SK-N-SH (cell line): Measurements from ENCODE around the gene ZNF22. TPM values are rescaled to one million over a fixed set of nuclear protein-coding genes. Genes with fewer than 3 reads are reported as not detected.

Source experiments
- CTCF ChIA-PET: fragments of 300-600, 350-600 bp; formaldehyde crosslinking; extraction: SDS; loops from one replicate; lab custom pipeline; 2021; lab: Yijun Ruan, JAX
- POLR2A ChIA-PET: fragments of 350-600 bp; sonication (Branson Sonifier 250); formaldehyde crosslinking; extraction: SDS; loops from one replicate; lab custom pipeline; 2020; ENCODE audit warnings: antibody characterized with exemption, inconsistent platforms; lab: Yijun Ruan, JAX
- DNase-seq: peaks from one replicate; pipeline ENCODE4 v3.0.0; 2012
- H2AFZ ChIP-seq: fragments of 200-600 bp; sonication (generic); 2 replicates; pipeline ENCODE4 v1.8.1; 2016; ENCODE audit warnings: antibody characterized with exemption, mild to moderate bottlenecking, low read depth
- H3F3A ChIP-seq: fragments of 200-600 bp; sonication (generic); replicated peaks from 2 replicates; pipeline ENCODE3; 2016; ENCODE audit warnings: antibody characterized with exemption, mild to moderate bottlenecking; ENCODE audit not compliant: insufficient read depth
- H3K27ac ChIP-seq, 2 experiments: fragments of 200-500 bp in 1 of 2; fragments of 200-600 bp in 1 of 2; sonication (Bioruptor generic) in 1 of 2; sonication (generic), shearing (Covaris generic) in 1 of 2; 2 replicates each; pipeline versions ENCODE4 v1.5.1 to v1.6.1; 2014 to 2016; ENCODE audit warnings: low read depth in 2 of 2, inconsistent platforms in 1 of 2, low read length in 1 of 2, mild to moderate bottlenecking in 1 of 2, mixed read lengths in 1 of 2
- H3K27me3 ChIP-seq: fragments of 200-600 bp; sonication (generic), shearing (Covaris generic); 2 replicates; pipeline ENCODE4 v1.6.1; 2016; ENCODE audit warnings: mixed run types; ENCODE audit not compliant: insufficient read depth
- H3K36me3 ChIP-seq, 2 experiments: fragments of 200-500 bp in 1 of 2; fragments of 200-600 bp in 1 of 2; sonication (Bioruptor generic) in 1 of 2; sonication (generic) in 1 of 2; replicated peaks in 1 of 2; 2 replicates each; pipeline versions ENCODE3 to v1.5.1; 2014 to 2016; ENCODE audit warnings: low read length in 1 of 2, mild to moderate bottlenecking in 1 of 2; ENCODE audit not compliant: insufficient read depth in 2 of 2, control insufficient read depth in 1 of 2
- H3K4me1 ChIP-seq, 2 experiments: fragments of 200-500 bp in 1 of 2; fragments of 200-600 bp in 1 of 2; sonication (Bioruptor generic) in 1 of 2; sonication (generic), shearing (Covaris generic) in 1 of 2; 2 replicates each; pipeline versions ENCODE4 v1.5.1 to v1.6.1; 2014 to 2016; ENCODE audit warnings: low read depth in 1 of 2, low read length in 1 of 2, mixed run types in 1 of 2; ENCODE audit not compliant: insufficient read depth in 2 of 2, control insufficient read depth in 1 of 2
- H3K4me2 ChIP-seq: fragments of 200-600 bp; sonication (generic), shearing (Covaris generic); 2 replicates; pipeline ENCODE4 v1.6.1; 2017; ENCODE audit warnings: mixed run types
- H3K4me3 ChIP-seq, 2 experiments: fragments of 200-500 bp in 1 of 2; fragments of 200-600 bp in 1 of 2; sonication (Bioruptor generic) in 1 of 2; sonication (generic), shearing (Covaris generic) in 1 of 2; 2 replicates each; pipeline versions ENCODE4 v1.5.1 to v1.8.1; 2014 to 2016; ENCODE audit warnings: low read depth in 2 of 2, inconsistent platforms in 1 of 2, low read length in 1 of 2, mild to moderate bottlenecking in 1 of 2, mixed read lengths in 1 of 2, moderate library complexity in 1 of 2
- H3K79me2 ChIP-seq: fragments of 200-600 bp; sonication (generic); 2 replicates; pipeline ENCODE4 v1.8.1; 2017; ENCODE audit warnings: mild to moderate bottlenecking; ENCODE audit not compliant: insufficient read depth
- H3K9ac ChIP-seq: fragments of 200-600 bp; sonication (generic); 2 replicates; pipeline ENCODE4 v1.6.1; 2017; ENCODE audit warnings: mixed run types
- H3K9me2 ChIP-seq: fragments of 200-600 bp; sonication (generic); 2 replicates; pipeline ENCODE4 v1.6.1; 2017; ENCODE audit warnings: mixed run types
- H3K9me3 ChIP-seq: fragments of 200-600 bp; sonication (generic); 2 replicates; pipeline ENCODE4 v1.6.1; 2017; ENCODE audit warnings: mixed run types, mild to moderate bottlenecking, moderate library complexity
- H4K20me1 ChIP-seq: fragments of 200-600 bp; sonication (generic); 2 replicates; pipeline ENCODE4 v1.6.1; 2017; ENCODE audit warnings: mild to moderate bottlenecking, mixed run types; ENCODE audit not compliant: insufficient read depth
- CHD2 ChIP-seq: fragments of 150-350 bp; IDR thresholded peaks from 2 replicates; pipeline ENCODE4 v1.6.1; 2018; ENCODE audit warnings: low read length; ENCODE audit not compliant: partially characterized antibody
- CTCF ChIP-seq: fragments of 200-600 bp; sonication (generic); IDR thresholded peaks from 2 replicates; pipeline ENCODE4 v1.6.1; 2017; ENCODE audit warnings: antibody characterized with exemption, mild to moderate bottlenecking, moderate library complexity
- EP300 ChIP-seq, 2 experiments: IDR thresholded peaks; 2 replicates each; pipeline versions ENCODE4 v1.4.0 to v1.6.1; 2012; ENCODE audit warnings: borderline replicate concordance in 1 of 2, low read depth in 1 of 2, low read length in 1 of 2
- GABPA ChIP-seq: IDR thresholded peaks from 2 replicates; pipeline ENCODE4 v1.4.0; 2012; ENCODE audit warnings: low read depth, mild to moderate bottlenecking
- GATA2 ChIP-seq: sonication (generic); formaldehyde crosslinking; IDR thresholded peaks from 2 replicates; pipeline ENCODE4 v1.5.0; 2020; ENCODE audit warnings: mild to moderate bottlenecking, missing genetic modification reagents
- JUND ChIP-seq: IDR thresholded peaks from 2 replicates; pipeline ENCODE4 v1.4.0; 2012
- PBX3 ChIP-seq: IDR thresholded peaks from 2 replicates; pipeline ENCODE4; 2012
- POLR2AphosphoS5 ChIP-seq: IDR thresholded peaks from 2 replicates; pipeline ENCODE4 v1.6.1; 2012; ENCODE audit warnings: low read depth, low read length
- RAD21 ChIP-seq: IDR thresholded peaks from 2 replicates; pipeline ENCODE4 v1.6.1; 2012; ENCODE audit warnings: mild to moderate bottlenecking, low read length
- RCOR1 ChIP-seq: fragments of 150-350 bp; IDR thresholded peaks from 2 replicates; pipeline ENCODE4 v1.6.1; 2017; ENCODE audit warnings: antibody characterized with exemption, low read length
- RFX5 ChIP-seq: IDR thresholded peaks from 2 replicates; pipeline ENCODE4 v1.6.1; 2012; ENCODE audit warnings: mild to moderate bottlenecking, improper control_type of control experiment, low read length
- SMC3 ChIP-seq: IDR thresholded peaks from 2 replicates; pipeline ENCODE4 v1.6.1; 2012; ENCODE audit warnings: low read depth, low read length, improper control_type of control experiment
- TAF1 ChIP-seq: IDR thresholded peaks from 2 replicates; pipeline ENCODE4 v1.6.1; 2012; ENCODE audit warnings: low read depth, mild to moderate bottlenecking, low read length, moderate library complexity, borderline replicate concordance
- TCF12 ChIP-seq: IDR thresholded peaks from 2 replicates; pipeline ENCODE4 v1.4.0; 2012
- TEAD4 ChIP-seq: IDR thresholded peaks from 2 replicates; pipeline ENCODE4 v1.4.0; 2012; ENCODE audit warnings: mild to moderate bottlenecking, borderline replicate concordance; ENCODE audit not compliant: insufficient read depth
- WGBS: methylation state at CpG from one replicate; pipeline ENCODE4 v1.1.6; 2017; ENCODE audit warnings: low lambda C conversion rate; 5-methylcytosine and 5-hydroxymethylcytosine counted together
- polyA plus RNA-seq, 3 experiments: library from polyadenylated mRNA; depleted of rRNA; stranded (reverse); fragments of >200 nt; gene quantifications; 2 replicates each; pipeline ENCODE4 v1.2.3, GENCODE V29; 2012
- TF ChIP-seq, protein P1 (sequence below): IDR thresholded peaks from 2 replicates; pipeline ENCODE4 v1.4.0; 2012; ENCODE audit warnings: low read depth, borderline replicate concordance
- TF ChIP-seq, protein P2 (sequence below): fragments of 150-350 bp; IDR thresholded peaks from 2 replicates; pipeline ENCODE4 v1.6.1; 2016; ENCODE audit warnings: mild to moderate bottlenecking, low read depth, low read length
- TF ChIP-seq, protein P3 (sequence below): IDR thresholded peaks from 2 replicates; pipeline ENCODE4 v1.6.1; 2012; ENCODE audit warnings: mild to moderate bottlenecking, low read depth, low read length, moderate library complexity
- TF ChIP-seq, protein P4 (sequence below): fragments of 150-350 bp; IDR thresholded peaks from 2 replicates; pipeline ENCODE4 v1.6.1; 2017; ENCODE audit warnings: antibody characterized with exemption, low read length, low read depth, borderline replicate concordance
- TF ChIP-seq, protein P5 (sequence below): IDR thresholded peaks from 2 replicates; pipeline ENCODE4 v1.4.0; 2012; ENCODE audit warnings: low read depth

Gene ZNF22
- polyA plus RNA-seq, 1 of the 3 experiments (the other 2 are of a cell fraction): 10.2 TPM

DNA sequence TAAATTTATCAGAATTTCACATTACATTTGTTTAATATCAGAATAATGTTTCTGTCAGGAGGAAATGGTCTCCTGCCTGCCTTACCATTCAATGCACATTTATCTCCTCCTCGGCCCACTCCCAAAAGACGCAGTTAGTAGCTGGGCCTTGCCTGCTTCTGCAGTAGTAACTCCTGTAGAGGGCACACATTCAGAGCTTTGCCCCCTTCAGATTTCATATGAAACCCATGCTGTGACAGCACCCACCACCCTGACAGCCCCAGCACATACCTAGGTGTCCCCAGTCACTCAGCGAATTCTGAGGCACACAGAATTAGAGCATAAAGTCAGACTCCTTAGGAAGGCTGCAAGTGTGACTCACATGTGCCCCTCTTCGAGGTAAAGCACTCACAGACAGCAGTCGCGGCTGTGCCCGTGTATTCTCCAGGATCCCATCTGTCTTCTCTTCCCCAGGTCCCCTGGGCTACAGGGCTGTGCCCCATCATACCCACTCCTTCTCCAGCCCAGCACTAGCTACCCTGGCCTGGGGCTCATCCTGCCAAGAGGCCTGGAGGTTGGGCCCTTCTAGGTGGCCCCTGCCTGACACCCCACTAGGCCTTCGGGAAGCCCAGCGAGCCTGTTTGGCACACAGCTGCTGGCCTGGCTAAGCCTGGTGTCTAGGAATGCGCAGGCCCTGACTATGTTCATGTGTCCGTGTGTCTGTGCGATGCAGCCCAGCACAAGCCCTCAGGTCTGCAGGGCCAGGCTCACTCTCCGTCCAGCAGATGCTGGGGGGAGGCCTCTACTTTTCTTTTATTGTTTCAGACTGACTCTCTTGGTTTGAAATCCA, 17.4 kb upstream of the ZNF22 start:
- Histone ChIP-seq H3K9ac (no peak overlapping the region), H3F3A (peaks cover 20% of the 10 kb centered on the region), H4K20me1 (no peaks in the 10 kb centered on the region), H3K4me1 (peaks cover 18 to 44% of the 10 kb centered on the region in 2 experiments; a peak in 3 of 4 replicates), H3K27me3 (no peaks in the 10 kb centered on the region), H3K36me3 (no peaks in the 10 kb centered on the region), H3K4me3 (no peak overlapping the region), H3K9me2 (no peaks in the 10 kb centered on the region), H3K27ac (peak overlapping the region in 1 of 2 experiments; percentile 95; a peak in 1 of 4 replicates), H2AFZ (no peak overlapping the region), H3K9me3 (no peaks in the 10 kb centered on the region), H3K4me2 (no peak overlapping the region), H3K79me2 (no peaks in the 10 kb centered on the region)
- no peak for DNase-seq
- TF ChIP-seq GATA2 (no peak), CTCF (no peak), JUND (no peak), RAD21 (no peak), TEAD4 (no peak), TCF12 (no peak), SMC3 (no peak), EP300 (IDR thresholded peaks at IDR 0.05; ENCODE audit: borderline replicate concordance in 1 of 2, low read depth in 1 of 2, low read length in 1 of 2) (no peak), RCOR1 (no peak), CHD2 (no peak), TAF1 (no peak), GABPA (no peak), POLR2AphosphoS5 (no peak), PBX3 (no peak), RFX5 (no peak)
- TF ChIP-seq, protein P1, sequence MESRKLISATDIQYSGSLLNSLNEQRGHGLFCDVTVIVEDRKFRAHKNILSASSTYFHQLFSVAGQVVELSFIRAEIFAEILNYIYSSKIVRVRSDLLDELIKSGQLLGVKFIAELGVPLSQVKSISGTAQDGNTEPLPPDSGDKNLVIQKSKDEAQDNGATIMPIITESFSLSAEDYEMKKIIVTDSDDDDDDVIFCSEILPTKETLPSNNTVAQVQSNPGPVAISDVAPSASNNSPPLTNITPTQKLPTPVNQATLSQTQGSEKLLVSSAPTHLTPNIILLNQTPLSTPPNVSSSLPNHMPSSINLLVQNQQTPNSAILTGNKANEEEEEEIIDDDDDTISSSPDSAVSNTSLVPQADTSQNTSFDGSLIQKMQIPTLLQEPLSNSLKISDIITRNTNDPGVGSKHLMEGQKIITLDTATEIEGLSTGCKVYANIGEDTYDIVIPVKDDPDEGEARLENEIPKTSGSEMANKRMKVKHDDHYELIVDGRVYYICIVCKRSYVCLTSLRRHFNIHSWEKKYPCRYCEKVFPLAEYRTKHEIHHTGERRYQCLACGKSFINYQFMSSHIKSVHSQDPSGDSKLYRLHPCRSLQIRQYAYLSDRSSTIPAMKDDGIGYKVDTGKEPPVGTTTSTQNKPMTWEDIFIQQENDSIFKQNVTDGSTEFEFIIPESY: no peak
- TF ChIP-seq, protein P2, sequence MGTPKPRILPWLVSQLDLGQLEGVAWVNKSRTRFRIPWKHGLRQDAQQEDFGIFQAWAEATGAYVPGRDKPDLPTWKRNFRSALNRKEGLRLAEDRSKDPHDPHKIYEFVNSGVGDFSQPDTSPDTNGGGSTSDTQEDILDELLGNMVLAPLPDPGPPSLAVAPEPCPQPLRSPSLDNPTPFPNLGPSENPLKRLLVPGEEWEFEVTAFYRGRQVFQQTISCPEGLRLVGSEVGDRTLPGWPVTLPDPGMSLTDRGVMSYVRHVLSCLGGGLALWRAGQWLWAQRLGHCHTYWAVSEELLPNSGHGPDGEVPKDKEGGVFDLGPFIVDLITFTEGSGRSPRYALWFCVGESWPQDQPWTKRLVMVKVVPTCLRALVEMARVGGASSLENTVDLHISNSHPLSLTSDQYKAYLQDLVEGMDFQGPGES: no peak
- TF ChIP-seq, protein P3, sequence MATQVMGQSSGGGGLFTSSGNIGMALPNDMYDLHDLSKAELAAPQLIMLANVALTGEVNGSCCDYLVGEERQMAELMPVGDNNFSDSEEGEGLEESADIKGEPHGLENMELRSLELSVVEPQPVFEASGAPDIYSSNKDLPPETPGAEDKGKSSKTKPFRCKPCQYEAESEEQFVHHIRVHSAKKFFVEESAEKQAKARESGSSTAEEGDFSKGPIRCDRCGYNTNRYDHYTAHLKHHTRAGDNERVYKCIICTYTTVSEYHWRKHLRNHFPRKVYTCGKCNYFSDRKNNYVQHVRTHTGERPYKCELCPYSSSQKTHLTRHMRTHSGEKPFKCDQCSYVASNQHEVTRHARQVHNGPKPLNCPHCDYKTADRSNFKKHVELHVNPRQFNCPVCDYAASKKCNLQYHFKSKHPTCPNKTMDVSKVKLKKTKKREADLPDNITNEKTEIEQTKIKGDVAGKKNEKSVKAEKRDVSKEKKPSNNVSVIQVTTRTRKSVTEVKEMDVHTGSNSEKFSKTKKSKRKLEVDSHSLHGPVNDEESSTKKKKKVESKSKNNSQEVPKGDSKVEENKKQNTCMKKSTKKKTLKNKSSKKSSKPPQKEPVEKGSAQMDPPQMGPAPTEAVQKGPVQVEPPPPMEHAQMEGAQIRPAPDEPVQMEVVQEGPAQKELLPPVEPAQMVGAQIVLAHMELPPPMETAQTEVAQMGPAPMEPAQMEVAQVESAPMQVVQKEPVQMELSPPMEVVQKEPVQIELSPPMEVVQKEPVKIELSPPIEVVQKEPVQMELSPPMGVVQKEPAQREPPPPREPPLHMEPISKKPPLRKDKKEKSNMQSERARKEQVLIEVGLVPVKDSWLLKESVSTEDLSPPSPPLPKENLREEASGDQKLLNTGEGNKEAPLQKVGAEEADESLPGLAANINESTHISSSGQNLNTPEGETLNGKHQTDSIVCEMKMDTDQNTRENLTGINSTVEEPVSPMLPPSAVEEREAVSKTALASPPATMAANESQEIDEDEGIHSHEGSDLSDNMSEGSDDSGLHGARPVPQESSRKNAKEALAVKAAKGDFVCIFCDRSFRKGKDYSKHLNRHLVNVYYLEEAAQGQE: no peak
- TF ChIP-seq, protein P4, sequence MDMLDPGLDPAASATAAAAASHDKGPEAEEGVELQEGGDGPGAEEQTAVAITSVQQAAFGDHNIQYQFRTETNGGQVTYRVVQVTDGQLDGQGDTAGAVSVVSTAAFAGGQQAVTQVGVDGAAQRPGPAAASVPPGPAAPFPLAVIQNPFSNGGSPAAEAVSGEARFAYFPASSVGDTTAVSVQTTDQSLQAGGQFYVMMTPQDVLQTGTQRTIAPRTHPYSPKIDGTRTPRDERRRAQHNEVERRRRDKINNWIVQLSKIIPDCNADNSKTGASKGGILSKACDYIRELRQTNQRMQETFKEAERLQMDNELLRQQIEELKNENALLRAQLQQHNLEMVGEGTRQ: no peak
- TF ChIP-seq, protein P5, sequence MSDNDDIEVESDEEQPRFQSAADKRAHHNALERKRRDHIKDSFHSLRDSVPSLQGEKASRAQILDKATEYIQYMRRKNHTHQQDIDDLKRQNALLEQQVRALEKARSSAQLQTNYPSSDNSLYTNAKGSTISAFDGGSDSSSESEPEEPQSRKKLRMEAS: no peak
- POLR2A ChIA-PET: no interaction called here
- WGBS: 85% methylated on average over 4 of the region's 13 CpGs
- CTCF ChIA-PET: interaction anchor here (1.4 kb wide), 1 partner anchor 51 kb away, joined by 5 read pairs; no protein-coding TSS in a partner anchor
